GM12891 (cell line): ENCODE data around the gene OBP2B.

Experiments used
- PAX5 ChIP-seq: IDR thresholded peaks from 2 replicates; pipeline ENCODE4 v1.6.1; 2011; ENCODE audit warnings: low read length, moderate library complexity, mild to moderate bottlenecking; ENCODE audit not compliant: insufficient read depth, severe bottlenecking
- POLR2A ChIP-seq: IDR thresholded peaks from 2 replicates; pipeline ENCODE4 v1.6.1; 2011; ENCODE audit warnings: low read depth, low read length, control low read depth
- POLR2AphosphoS5 ChIP-seq: IDR thresholded peaks from 2 replicates; pipeline ENCODE4 v1.6.1; 2011; ENCODE audit warnings: low read depth, low read length, control low read depth
- TAF1 ChIP-seq: IDR thresholded peaks from 2 replicates; pipeline ENCODE4 v1.6.1; 2011; ENCODE audit warnings: low read depth, low read length, control low read depth

DNA sequence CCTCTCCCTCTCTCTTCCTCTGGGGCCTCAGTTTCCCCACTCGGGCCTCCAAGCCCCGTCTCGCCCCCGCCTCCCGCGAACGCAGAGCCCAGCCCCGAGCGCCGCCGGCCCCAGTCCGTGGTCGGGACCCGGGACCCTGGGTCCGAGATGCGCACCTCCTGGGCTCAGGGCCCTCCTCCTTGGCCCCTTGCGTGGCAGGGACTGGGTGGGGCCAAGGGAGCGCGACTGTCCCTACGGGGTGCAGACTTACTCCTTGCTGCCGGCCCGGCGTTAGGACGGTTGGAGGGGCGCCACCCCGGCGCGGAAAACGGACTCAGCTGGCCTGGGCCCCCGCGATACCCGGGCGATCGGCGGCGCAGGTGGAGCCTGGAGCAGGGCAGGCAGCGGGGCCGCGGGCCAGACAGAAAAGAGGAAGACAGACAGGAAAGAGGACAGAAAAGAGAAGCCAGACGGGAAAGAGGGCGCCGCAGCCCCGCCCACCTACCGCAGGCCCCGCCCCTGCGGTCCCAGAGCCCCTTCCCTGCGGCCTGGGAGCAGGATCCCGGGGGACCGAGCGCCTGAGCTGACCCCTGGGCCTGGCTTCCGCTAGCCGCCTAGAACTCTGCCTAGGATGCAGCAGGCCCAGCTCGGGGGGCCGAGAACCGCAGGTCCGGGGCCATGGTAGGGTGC lies 45.4 kb downstream of the OBP2B start, which contains the start of gene GBGT1:
- TF ChIP-seq POLR2A (no peak), POLR2AphosphoS5 (no peak), TAF1 (no peak), PAX5 (no peak)
